OCI-LY7 (cell line): Measurements from ENCODE around the gene ANO10.

ENCODE experiments used
- CTCF ChIP-seq: fragments of 200-600 bp; sonication (generic); conservative IDR thresholded peaks from 2 replicates; pipeline ENCODE4 v1.5.1; 2014; ENCODE audit warnings: mild to moderate bottlenecking, antibody characterized with exemption, low read length, moderate library complexity, mixed read lengths
- EZH2phosphoT487 ChIP-seq: fragments of 200-600 bp; sonication (generic); IDR thresholded peaks from 2 replicates; pipeline ENCODE4 v1.6.1; 2018; ENCODE audit warnings: low read depth, borderline replicate concordance, mild to moderate bottlenecking, mixed run types, antibody characterized with exemption, low read length, moderate library complexity, mixed read lengths

GRCh38 chr3:43346978-43347749 lies 274.6 kb downstream of the ANO10 start:
- TF ChIP-seq CTCF: no peak
- TF ChIP-seq EZH2phosphoT487: no peak
